ENCODE data around the gene USP30. TPM values are rescaled to one million over a fixed set of nuclear protein-coding genes. Genes with fewer than 3 reads are reported as not detected.

USP30 gene
- total RNA-seq, 1 donor from 2014 or later = 13.3 TPM

DNA sequence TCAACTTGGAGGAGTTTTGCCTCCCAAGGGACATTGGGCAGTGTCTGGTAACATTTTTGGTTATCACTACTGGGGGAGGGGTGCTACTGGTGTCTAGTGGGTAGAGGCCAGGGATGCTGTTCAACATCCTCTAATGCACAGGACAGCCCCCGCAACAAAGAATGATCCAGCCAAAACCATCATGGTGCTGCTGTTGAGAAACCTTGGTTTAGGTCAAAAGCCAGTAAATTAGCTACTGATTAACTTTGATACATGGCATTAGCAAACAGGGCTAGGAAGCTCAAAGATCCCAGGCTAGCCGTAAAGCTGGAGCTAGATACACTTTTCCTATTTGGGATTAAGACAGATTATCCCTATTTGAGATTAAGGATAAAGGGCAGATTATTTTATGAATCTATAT, 32.0 kb downstream of the USP30 start:
- no peak overlapping the region for H3K27ac Mint-ChIP-seq (ENCODE audit: unreplicated experiment)
- no peak overlapping the region for H3K4me3 Mint-ChIP-seq (ENCODE audit: unreplicated experiment)
- H3K4me1 Mint-ChIP-seq (ENCODE audit: low read depth) = peaks cover 6% of the 10 kb centered on the region
- peaks cover 2% of the 10 kb centered on the region for H3K9me3 Mint-ChIP-seq (ENCODE audit: low read depth)
- no peak for TF ChIP-seq CTCF (IDR thresholded peaks at IDR 0.05)
- H3K36me3 Mint-ChIP-seq (ENCODE audit: low read depth) = peaks cover 37% of the 10 kb centered on the region
- H3K27me3 Mint-ChIP-seq (ENCODE audit: low read depth) = no peaks in the 10 kb centered on the region
- DNase-seq (ENCODE audit: low spot score) = no peak

GRCh38 chr12:109085590-109085989, 33.2 kb downstream of the USP30 start:
- no peak for DNase-seq (ENCODE audit: low spot score)
- Mint-ChIP-seq H3K27ac (ENCODE audit: unreplicated experiment) (no peak overlapping the region), H3K4me1 (ENCODE audit: low read depth) (peaks cover 7% of the 10 kb centered on the region), H3K9me3 (ENCODE audit: low read depth) (no peaks in the 10 kb centered on the region), H3K36me3 (ENCODE audit: low read depth) (peaks cover 31% of the 10 kb centered on the region), H3K4me3 (ENCODE audit: unreplicated experiment) (no peak overlapping the region), H3K27me3 (ENCODE audit: low read depth) (no peaks in the 10 kb centered on the region)
- TF ChIP-seq CTCF (IDR thresholded peaks at IDR 0.05) = no peak

DNA sequence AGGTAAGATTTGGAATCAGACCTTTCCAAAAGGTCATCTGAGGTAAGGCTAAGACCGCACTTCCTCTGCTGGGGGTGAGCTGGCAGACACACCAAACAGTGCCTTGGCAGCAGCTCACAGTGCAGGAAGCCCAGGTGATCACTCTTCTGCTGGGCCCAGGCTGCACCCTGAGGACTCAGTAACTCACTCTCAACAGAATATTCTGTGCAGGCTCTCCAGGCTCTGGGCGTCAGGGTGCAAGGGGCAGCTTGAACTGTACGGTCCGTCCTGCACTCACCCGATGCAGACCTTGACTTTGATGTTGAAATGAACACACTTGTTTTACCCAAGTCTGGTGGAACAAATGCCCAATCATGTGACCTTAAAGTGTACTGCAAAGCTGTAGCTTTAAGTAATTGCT, 34.9 kb downstream of the USP30 start:
- no peaks in the 10 kb centered on the region for H3K27me3 Mint-ChIP-seq (ENCODE audit: low read depth)
- no peak overlapping the region for H3K4me3 Mint-ChIP-seq (ENCODE audit: unreplicated experiment)
- H3K4me1 Mint-ChIP-seq (ENCODE audit: low read depth) = peaks cover 20% of the 10 kb centered on the region
- H3K9me3 Mint-ChIP-seq (ENCODE audit: low read depth) = no peaks in the 10 kb centered on the region
- H3K36me3 Mint-ChIP-seq (ENCODE audit: low read depth) = peaks cover 22% of the 10 kb centered on the region
- no peak for TF ChIP-seq CTCF (IDR thresholded peaks at IDR 0.05)
- no peak overlapping the region for H3K27ac Mint-ChIP-seq (ENCODE audit: unreplicated experiment)
- no peak for DNase-seq (ENCODE audit: low spot score)

- peaks cover 10% of the 10 kb centered on the region for H3K36me3 Mint-ChIP-seq (ENCODE audit: low read depth)
- peaks cover 33% of the 10 kb centered on the region for H3K4me1 Mint-ChIP-seq (ENCODE audit: low read depth)
- no peaks in the 10 kb centered on the region for H3K27me3 Mint-ChIP-seq (ENCODE audit: low read depth)
- peak overlapping the region; percentile 50 for H3K27ac Mint-ChIP-seq (ENCODE audit: unreplicated experiment)
- no peak for DNase-seq (ENCODE audit: low spot score)
- no peak overlapping the region for H3K4me3 Mint-ChIP-seq (ENCODE audit: unreplicated experiment)
- no peak for TF ChIP-seq CTCF (IDR thresholded peaks at IDR 0.05)
- no peaks in the 10 kb centered on the region for H3K9me3 Mint-ChIP-seq (ENCODE audit: low read depth)
Measured at GRCh38 chr12:109088818-109089217, 36.4 kb downstream of the USP30 start.

- H3K36me3 Mint-ChIP-seq (ENCODE audit: low read depth) = peaks cover 10% of the 10 kb centered on the region
- no peaks in the 10 kb centered on the region for H3K27me3 Mint-ChIP-seq (ENCODE audit: low read depth)
- TF ChIP-seq CTCF (IDR thresholded peaks at IDR 0.05) = no peak
- no peak overlapping the region for H3K4me3 Mint-ChIP-seq (ENCODE audit: unreplicated experiment)
- no peak for DNase-seq (ENCODE audit: low spot score)
- no peak overlapping the region for H3K27ac Mint-ChIP-seq (ENCODE audit: unreplicated experiment)
- no peaks in the 10 kb centered on the region for H3K9me3 Mint-ChIP-seq (ENCODE audit: low read depth)
- peaks cover 33% of the 10 kb centered on the region for H3K4me1 Mint-ChIP-seq (ENCODE audit: low read depth)
Measured at GRCh38 chr12:109089683-109090082, 37.3 kb downstream of the USP30 start.

Data from chondrocyte (in vitro differentiated cells).